ENCODE data around the gene RAB17. TPM values are rescaled to one million over a fixed set of nuclear protein-coding genes. Genes with fewer than 3 reads are reported as not detected.

RAB17 gene
- total RNA-seq, 1 experiment from 2014 or later = 60.9 TPM

- intact Hi-C loops (cut with micrococcal nuclease; ENCODE audit: unreplicated experiment) = no loop called here
- no TSS peak for BruUV-seq (replicated peaks)
- peaks cover 6% of the 10 kb centered on the region for H3K36me3 Mint-ChIP-seq (ENCODE audit: insufficient read depth, unreplicated experiment)
- no peak overlapping the region for H3K27ac Mint-ChIP-seq (ENCODE audit: unreplicated experiment)
- ChIA-PET CTCF (no interaction called here), POLR2A (no interaction called here)
- H3K9me3 Mint-ChIP-seq (ENCODE audit: unreplicated experiment) = no peaks in the 10 kb centered on the region
- DNase-seq = no peak
- no peaks in the 10 kb centered on the region for H3K27me3 ChIP-seq (replicated peaks; ENCODE audit: control insufficient read depth, insufficient read depth, low read length)
- H3K27me3 Mint-ChIP-seq (ENCODE audit: insufficient read depth, unreplicated experiment) = no peaks in the 10 kb centered on the region
- H3K36me3 ChIP-seq (ENCODE audit: control insufficient read depth, insufficient read depth, low read length) = no peaks in the 10 kb centered on the region
- H3K4me1 ChIP-seq = no peaks in the 10 kb centered on the region
- no peak for TF ChIP-seq CTCF (IDR thresholded peaks at IDR 0.05; ENCODE audit: insufficient read depth in 1 of 2, low read depth in 1 of 2, low read length in 1 of 2, severe bottlenecking in 1 of 2, unreplicated experiment in 1 of 2)
- no peaks in the 10 kb centered on the region for H3K9me3 ChIP-seq
- no peaks in the 10 kb centered on the region for H3K4me1 Mint-ChIP-seq (ENCODE audit: low read depth, unreplicated experiment)
- no peak overlapping the region for H3K4me3 Mint-ChIP-seq (ENCODE audit: unreplicated experiment)
- H3K4me3 ChIP-seq (ENCODE audit: low read depth, low read length) = no peak overlapping the region
Observed at GRCh38 chr2:237561221-237561620, 29.3 kb downstream of the RAB17 start.

GRCh38 chr2:237558961-237559641 lies 31.4 kb downstream of the RAB17 start:
- no peaks in the 10 kb centered on the region for H3K9me3 Mint-ChIP-seq (ENCODE audit: unreplicated experiment)
- Histone ChIP-seq H3K4me1 (no peaks in the 10 kb centered on the region), H3K36me3 (ENCODE audit: control insufficient read depth, insufficient read depth, low read length) (no peaks in the 10 kb centered on the region), H3K27me3 (replicated peaks; ENCODE audit: control insufficient read depth, insufficient read depth, low read length) (no peaks in the 10 kb centered on the region), H3K9me3 (no peaks in the 10 kb centered on the region), H3K4me3 (ENCODE audit: low read depth, low read length) (no peak overlapping the region)
- ChIA-PET CTCF (no interaction called here), POLR2A (no interaction called here)
- H3K4me1 Mint-ChIP-seq (ENCODE audit: low read depth, unreplicated experiment) = no peaks in the 10 kb centered on the region
- TF ChIP-seq CTCF (IDR thresholded peaks at IDR 0.05; ENCODE audit: insufficient read depth in 1 of 2, low read depth in 1 of 2, low read length in 1 of 2, severe bottlenecking in 1 of 2, unreplicated experiment in 1 of 2) = no peak
- BruUV-seq (replicated peaks) = no TSS peak
- H3K4me3 Mint-ChIP-seq (ENCODE audit: unreplicated experiment) = no peak overlapping the region
- peaks cover 6% of the 10 kb centered on the region for H3K36me3 Mint-ChIP-seq (ENCODE audit: insufficient read depth, unreplicated experiment)
- intact Hi-C loops (cut with micrococcal nuclease; ENCODE audit: unreplicated experiment) = no loop called here
- DNase-seq = no peak
- H3K27me3 Mint-ChIP-seq (ENCODE audit: insufficient read depth, unreplicated experiment) = no peaks in the 10 kb centered on the region
- no peak overlapping the region for H3K27ac Mint-ChIP-seq (ENCODE audit: unreplicated experiment)

GRCh38 chr2:237557633-237558015 lies 32.9 kb downstream of the RAB17 start:
- Histone ChIP-seq H3K36me3 (ENCODE audit: control insufficient read depth, insufficient read depth, low read length) (no peaks in the 10 kb centered on the region), H3K4me1 (no peaks in the 10 kb centered on the region), H3K4me3 (ENCODE audit: low read depth, low read length) (no peak overlapping the region), H3K9me3 (no peaks in the 10 kb centered on the region), H3K27me3 (replicated peaks; ENCODE audit: control insufficient read depth, insufficient read depth, low read length) (no peaks in the 10 kb centered on the region)
- DNase-seq = no peak
- peaks cover 6% of the 10 kb centered on the region for H3K36me3 Mint-ChIP-seq (ENCODE audit: insufficient read depth, unreplicated experiment)
- ChIA-PET POLR2A (no interaction called here), CTCF (no interaction called here)
- no peaks in the 10 kb centered on the region for H3K27me3 Mint-ChIP-seq (ENCODE audit: insufficient read depth, unreplicated experiment)
- no peak overlapping the region for H3K27ac Mint-ChIP-seq (ENCODE audit: unreplicated experiment)
- no peaks in the 10 kb centered on the region for H3K4me1 Mint-ChIP-seq (ENCODE audit: low read depth, unreplicated experiment)
- intact Hi-C loops (cut with micrococcal nuclease; ENCODE audit: unreplicated experiment) = no loop called here
- H3K4me3 Mint-ChIP-seq (ENCODE audit: unreplicated experiment) = no peak overlapping the region
- BruUV-seq (replicated peaks) = no TSS peak
- TF ChIP-seq CTCF (IDR thresholded peaks at IDR 0.05; ENCODE audit: insufficient read depth in 1 of 2, low read depth in 1 of 2, low read length in 1 of 2, severe bottlenecking in 1 of 2, unreplicated experiment in 1 of 2) = no peak
- H3K9me3 Mint-ChIP-seq (ENCODE audit: unreplicated experiment) = no peaks in the 10 kb centered on the region
